GM19463 (cell line): Measurements from ENCODE around the gene HPCA.
"Not testable (repeated sequence)": the region's sequence is repeated elsewhere in the genome, so short reads cannot be mapped to it uniquely, and the experiment has no call there.

Experiments
- ATAC-seq: cut with Tn5 transposase; IDR thresholded peaks from one replicate; pipeline ENCODE4 v1.9.1; 2021; ENCODE audit warnings: mild to moderate bottlenecking, moderate library complexity; ENCODE audit not compliant: unreplicated experiment

The HPCA gene

GRCh38 chr1:32900956-32901822 is 14.9 kb downstream of the HPCA start, which contains the start of gene TMEM54:
Gene TMEM54, minus strand, starts transcription at chr1:32901389. Its CDS starts 151 bp downstream, at chr1:32901238.
- no peak for ATAC-seq

- ATAC-seq = no peak
Observed at GRCh38 chr1:32901823-32902534, 15.7 kb downstream of the HPCA start.

GRCh38 chr1:32902535-32902920 is 16.2 kb downstream of the HPCA start:
- ATAC-seq = no peak

GRCh38 chr1:32903991-32904785 is 17.9 kb downstream of the HPCA start:
- ATAC-seq = no peak

- no peak for ATAC-seq
Observed at GRCh38 chr1:32904797-32905196, 18.5 kb downstream of the HPCA start.

GRCh38 chr1:32905588-32905987 is 19.3 kb downstream of the HPCA start:
- ATAC-seq = not testable (repeated sequence)

- ATAC-seq = no peak
Observed at GRCh38 chr1:32906654-32907053, 20.4 kb downstream of the HPCA start.

GRCh38 chr1:32907435-32907834 is 21.1 kb downstream of the HPCA start:
- no peak for ATAC-seq

GRCh38 chr1:32910319-32910718 is 24.0 kb downstream of the HPCA start:
- no peak for ATAC-seq

- ATAC-seq = no peak
Observed at GRCh38 chr1:32915766-32916706, 29.7 kb downstream of the HPCA start.

GRCh38 chr1:32917521-32917920 is 31.2 kb downstream of the HPCA start:
- no peak for ATAC-seq

GRCh38 chr1:32918179-32918578 is 31.9 kb downstream of the HPCA start:
- ATAC-seq = no peak

- ATAC-seq = no peak
Observed at GRCh38 chr1:32919811-32920733, 33.8 kb downstream of the HPCA start.

GRCh38 chr1:32920833-32921232 is 34.5 kb downstream of the HPCA start:
- no peak for ATAC-seq

- ATAC-seq = no peak
Observed at GRCh38 chr1:32924881-32925344, 38.6 kb downstream of the HPCA start.

- no peak for ATAC-seq
Observed at GRCh38 chr1:32925403-32926162, 39.3 kb downstream of the HPCA start.

- ATAC-seq = no peak
Observed at GRCh38 chr1:32926562-32926961, 40.3 kb downstream of the HPCA start.

GRCh38 chr1:32927441-32927840 is 41.1 kb downstream of the HPCA start:
- ATAC-seq = no peak
